ENCODE results near the gene CASR.

The CASR gene

GRCh38 chr3:122269045-122269444 lies 85.6 kb downstream of the CASR start:
- H3K9me3 Mint-ChIP-seq, result no peaks in the 10 kb centered on the region

GRCh38 chr3:122271246-122271898 lies 87.9 kb downstream of the CASR start:
- peak; percentile 96 for ATAC-seq (replicated peaks; ENCODE audit: extremely low read depth, poor library complexity, severe bottlenecking)
- no peak overlapping the region for H3K27ac Mint-ChIP-seq (ENCODE audit: low read depth)
- H3K36me3 Mint-ChIP-seq (ENCODE audit: insufficient read depth), result peaks cover 3% of the 10 kb centered on the region
- peaks cover 14% of the 10 kb centered on the region for H3K27me3 Mint-ChIP-seq
- no peaks in the 10 kb centered on the region for H3K9me3 Mint-ChIP-seq
- no peak overlapping the region for H3K4me3 Mint-ChIP-seq
- H3K4me1 Mint-ChIP-seq, result peaks cover 30% of the 10 kb centered on the region
- DNase-seq (ENCODE audit: low spot score in 2 of 2), result no peak

More at GRCh38 chr3:122269045-122269444, 85.6 kb downstream of the CASR start:
- Mint-ChIP-seq H3K36me3 (ENCODE audit: insufficient read depth) (peaks cover 3% of the 10 kb centered on the region), H3K4me3 (no peak overlapping the region), H3K27ac (ENCODE audit: low read depth) (no peak overlapping the region), H3K4me1 (peaks cover 30% of the 10 kb centered on the region), H3K27me3 (peaks cover 29% of the 10 kb centered on the region)
- no peak for DNase-seq (ENCODE audit: low spot score in 2 of 2)
- no peak for ATAC-seq (replicated peaks; ENCODE audit: extremely low read depth, poor library complexity, severe bottlenecking)

- Mint-ChIP-seq H3K4me1 (peaks cover 30% of the 10 kb centered on the region), H3K27me3 (peaks cover 14% of the 10 kb centered on the region), H3K4me3 (no peak overlapping the region), H3K27ac (ENCODE audit: low read depth) (no peak overlapping the region), H3K9me3 (no peaks in the 10 kb centered on the region), H3K36me3 (ENCODE audit: insufficient read depth) (peaks cover 3% of the 10 kb centered on the region)
- DNase-seq (ENCODE audit: low spot score in 2 of 2) (no peak), ATAC-seq (replicated peaks; ENCODE audit: extremely low read depth, poor library complexity, severe bottlenecking) (no peak)
Measured at GRCh38 chr3:122272879-122273278, 89.4 kb downstream of the CASR start.

DNA sequence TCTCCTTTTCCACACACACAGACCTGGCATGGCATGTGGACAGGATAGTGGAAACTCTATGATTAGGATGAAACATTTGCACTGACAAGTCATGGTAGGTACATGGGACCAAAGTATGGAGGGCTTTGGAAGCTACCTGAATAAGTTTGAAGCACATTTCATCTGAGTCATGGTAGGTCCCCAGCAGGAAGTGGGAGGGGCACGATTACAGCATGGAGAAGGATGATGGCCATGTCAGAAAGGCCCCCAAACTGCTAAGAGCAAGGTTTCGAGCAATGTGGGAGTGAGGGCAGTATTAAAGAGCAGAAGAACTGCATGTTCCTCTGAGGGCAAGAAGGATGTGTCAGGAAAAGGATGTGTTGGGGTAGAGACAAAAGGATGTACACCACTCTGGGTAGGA lies 90.0 kb downstream of the CASR start:
- peaks cover 14% of the 10 kb centered on the region for H3K27me3 Mint-ChIP-seq

DNA sequence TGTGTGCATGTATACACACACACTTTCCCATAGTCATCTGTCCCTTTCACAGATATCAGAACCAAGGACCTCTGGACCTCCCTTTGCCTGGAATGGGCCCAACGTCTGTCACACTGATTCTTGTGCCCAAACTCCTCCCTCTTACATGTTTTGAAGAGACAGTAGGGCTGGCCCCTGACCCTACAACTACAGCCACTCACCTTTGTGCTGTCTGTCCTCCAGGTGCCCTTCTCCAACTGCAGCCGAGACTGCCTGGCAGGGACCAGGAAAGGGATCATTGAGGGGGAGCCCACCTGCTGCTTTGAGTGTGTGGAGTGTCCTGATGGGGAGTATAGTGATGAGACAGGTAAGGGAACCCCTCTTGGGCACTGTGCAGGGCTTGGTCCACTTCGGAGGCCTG lies 98.4 kb downstream of the CASR start:
- no peak for DNase-seq (ENCODE audit: low spot score in 2 of 2)

More for the DNA sequence above, 90.0 kb downstream of the CASR start:
- no peak overlapping the region for H3K4me3 Mint-ChIP-seq
- H3K36me3 Mint-ChIP-seq (ENCODE audit: insufficient read depth), result peaks cover 3% of the 10 kb centered on the region
- no peak overlapping the region for H3K27ac Mint-ChIP-seq (ENCODE audit: low read depth)
- H3K4me1 Mint-ChIP-seq, result peaks cover 30% of the 10 kb centered on the region
- H3K9me3 Mint-ChIP-seq, result no peaks in the 10 kb centered on the region
- ATAC-seq (replicated peaks; ENCODE audit: extremely low read depth, poor library complexity, severe bottlenecking), result no peak
- no peak for DNase-seq (ENCODE audit: low spot score in 2 of 2)

GRCh38 chr3:122283796-122284445 lies 100.5 kb downstream of the CASR start:
- no peak overlapping the region for H3K27ac Mint-ChIP-seq (ENCODE audit: low read depth)
- no peaks in the 10 kb centered on the region for H3K4me1 Mint-ChIP-seq
- no peak overlapping the region for H3K4me3 Mint-ChIP-seq
- H3K9me3 Mint-ChIP-seq, result no peaks in the 10 kb centered on the region
- no peak for ATAC-seq (replicated peaks; ENCODE audit: extremely low read depth, poor library complexity, severe bottlenecking)
- H3K36me3 Mint-ChIP-seq (ENCODE audit: insufficient read depth), result no peaks in the 10 kb centered on the region
- peaks cover 41% of the 10 kb centered on the region for H3K27me3 Mint-ChIP-seq
- DNase-seq (ENCODE audit: low spot score in 2 of 2), result no peak

More for the DNA sequence above, 98.4 kb downstream of the CASR start:
- Mint-ChIP-seq H3K27me3 (peaks cover 25% of the 10 kb centered on the region), H3K36me3 (ENCODE audit: insufficient read depth) (no peaks in the 10 kb centered on the region), H3K4me1 (no peaks in the 10 kb centered on the region), H3K4me3 (no peak overlapping the region), H3K27ac (ENCODE audit: low read depth) (no peak overlapping the region), H3K9me3 (no peaks in the 10 kb centered on the region)
- no peak for ATAC-seq (replicated peaks; ENCODE audit: extremely low read depth, poor library complexity, severe bottlenecking)

- Mint-ChIP-seq H3K27me3 (peaks cover 46% of the 10 kb centered on the region), H3K27ac (ENCODE audit: low read depth) (no peak overlapping the region), H3K36me3 (ENCODE audit: insufficient read depth) (no peaks in the 10 kb centered on the region), H3K4me3 (no peak overlapping the region), H3K9me3 (no peaks in the 10 kb centered on the region), H3K4me1 (no peaks in the 10 kb centered on the region)
- ATAC-seq (replicated peaks; ENCODE audit: extremely low read depth, poor library complexity, severe bottlenecking) (no peak), DNase-seq (ENCODE audit: low spot score in 2 of 2) (no peak)
Measured at GRCh38 chr3:122284486-122284885, 101.0 kb downstream of the CASR start.

- Mint-ChIP-seq H3K27me3 (peaks cover 5% of the 10 kb centered on the region), H3K4me3 (no peak overlapping the region), H3K9me3 (no peaks in the 10 kb centered on the region), H3K36me3 (ENCODE audit: insufficient read depth) (no peaks in the 10 kb centered on the region), H3K4me1 (no peaks in the 10 kb centered on the region), H3K27ac (ENCODE audit: low read depth) (no peak overlapping the region)
- no peak for ATAC-seq (replicated peaks; ENCODE audit: extremely low read depth, poor library complexity, severe bottlenecking)
- DNase-seq (ENCODE audit: low spot score in 2 of 2), result no peak
Measured at GRCh38 chr3:122294359-122294758, 110.9 kb downstream of the CASR start.

DNA sequence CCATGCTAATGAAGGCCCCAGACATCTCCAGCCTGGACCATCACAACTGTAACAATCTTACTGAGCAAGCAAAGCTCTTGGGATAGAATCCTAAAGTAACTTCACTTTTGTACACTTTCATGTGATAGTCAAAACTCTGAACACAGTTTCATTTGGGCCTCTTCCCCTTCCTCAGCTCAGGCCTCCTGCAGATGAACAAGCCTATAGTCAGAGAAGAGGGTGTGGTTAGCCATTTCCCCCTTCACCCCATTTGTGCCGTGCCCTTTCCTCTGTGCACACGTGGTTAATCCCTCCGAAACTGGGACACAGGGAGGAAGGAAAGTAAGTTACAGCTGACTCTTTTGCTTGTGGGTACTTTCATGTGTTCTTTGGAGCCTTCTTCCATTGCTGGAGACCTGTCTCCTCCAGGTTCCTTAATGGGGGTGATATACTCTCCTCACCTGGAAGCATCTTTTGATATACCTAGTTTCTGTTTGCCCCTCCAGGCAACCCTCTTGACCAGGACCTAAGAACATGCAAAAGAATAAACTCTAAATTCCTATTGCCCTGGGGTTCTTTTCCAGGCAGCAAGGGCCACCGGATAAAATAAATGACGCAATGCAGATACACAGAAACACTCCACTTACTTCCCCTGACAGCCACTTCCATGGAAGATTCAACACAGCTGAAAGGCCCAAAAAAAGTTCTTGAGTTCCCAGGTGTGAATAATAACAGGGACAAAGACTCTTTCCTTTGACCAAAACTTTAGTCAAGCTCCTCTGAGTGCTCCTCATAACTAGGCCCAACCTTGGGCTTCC lies 112.0 kb downstream of the CASR start:
- Mint-ChIP-seq H3K9me3 (no peaks in the 10 kb centered on the region), H3K4me1 (no peaks in the 10 kb centered on the region), H3K27ac (ENCODE audit: low read depth) (no peak overlapping the region), H3K4me3 (no peak overlapping the region), H3K27me3 (no peaks in the 10 kb centered on the region), H3K36me3 (ENCODE audit: insufficient read depth) (no peaks in the 10 kb centered on the region)
- ATAC-seq (replicated peaks; ENCODE audit: extremely low read depth, poor library complexity, severe bottlenecking), result no peak
- no peak for DNase-seq (ENCODE audit: low spot score in 2 of 2)

DNA sequence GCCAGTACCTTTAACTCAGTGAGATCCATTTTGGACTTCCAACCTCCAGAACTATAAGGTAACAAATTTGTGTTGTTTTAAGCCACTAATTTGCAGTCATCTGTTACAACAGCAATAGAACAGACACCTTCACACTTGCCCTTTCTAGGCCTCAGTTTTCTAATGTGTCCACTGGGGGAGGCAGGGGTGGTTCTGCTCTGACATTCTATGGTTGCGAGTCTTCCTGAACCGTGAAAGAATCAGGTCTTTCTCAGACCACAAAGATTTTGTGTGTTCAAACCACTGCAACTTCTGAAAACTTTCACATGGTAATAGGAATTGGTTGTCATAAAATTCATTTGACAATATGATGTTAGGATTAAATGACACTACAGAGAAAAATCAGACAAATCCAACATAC lies 114.8 kb downstream of the CASR start:
- Mint-ChIP-seq H3K27me3 (no peaks in the 10 kb centered on the region), H3K36me3 (ENCODE audit: insufficient read depth) (no peaks in the 10 kb centered on the region), H3K27ac (ENCODE audit: low read depth) (no peak overlapping the region), H3K4me1 (no peaks in the 10 kb centered on the region), H3K9me3 (no peaks in the 10 kb centered on the region), H3K4me3 (no peak overlapping the region)
- ATAC-seq (replicated peaks; ENCODE audit: extremely low read depth, poor library complexity, severe bottlenecking) (no peak), DNase-seq (ENCODE audit: low spot score in 2 of 2) (no peak)

DNA sequence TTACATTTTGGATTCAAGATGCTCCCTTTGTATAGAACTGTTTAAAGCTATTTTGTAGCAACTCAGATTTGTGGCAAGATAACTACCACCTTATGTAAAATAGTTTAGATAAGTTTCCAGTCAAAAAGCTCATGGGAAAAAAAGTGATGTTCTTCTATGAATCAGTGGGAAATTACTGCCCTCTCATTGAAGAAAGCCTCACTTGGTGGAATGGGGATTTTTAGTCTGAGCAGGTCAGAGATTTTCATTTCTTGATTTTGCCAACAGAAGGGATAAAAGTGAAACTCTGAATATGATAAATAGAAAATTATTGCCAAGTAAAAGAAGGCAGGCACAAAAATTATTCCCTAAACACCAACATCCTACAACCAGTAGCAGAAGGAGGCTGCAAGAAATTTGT lies 115.7 kb downstream of the CASR start:
- no peaks in the 10 kb centered on the region for H3K36me3 Mint-ChIP-seq (ENCODE audit: insufficient read depth)
- no peaks in the 10 kb centered on the region for H3K27me3 Mint-ChIP-seq
- no peaks in the 10 kb centered on the region for H3K4me1 Mint-ChIP-seq
- no peak overlapping the region for H3K27ac Mint-ChIP-seq (ENCODE audit: low read depth)
- ATAC-seq (replicated peaks; ENCODE audit: extremely low read depth, poor library complexity, severe bottlenecking), result no peak
- H3K4me3 Mint-ChIP-seq, result no peak overlapping the region
- no peak for DNase-seq (ENCODE audit: low spot score in 2 of 2)
- H3K9me3 Mint-ChIP-seq, result no peaks in the 10 kb centered on the region

DNA sequence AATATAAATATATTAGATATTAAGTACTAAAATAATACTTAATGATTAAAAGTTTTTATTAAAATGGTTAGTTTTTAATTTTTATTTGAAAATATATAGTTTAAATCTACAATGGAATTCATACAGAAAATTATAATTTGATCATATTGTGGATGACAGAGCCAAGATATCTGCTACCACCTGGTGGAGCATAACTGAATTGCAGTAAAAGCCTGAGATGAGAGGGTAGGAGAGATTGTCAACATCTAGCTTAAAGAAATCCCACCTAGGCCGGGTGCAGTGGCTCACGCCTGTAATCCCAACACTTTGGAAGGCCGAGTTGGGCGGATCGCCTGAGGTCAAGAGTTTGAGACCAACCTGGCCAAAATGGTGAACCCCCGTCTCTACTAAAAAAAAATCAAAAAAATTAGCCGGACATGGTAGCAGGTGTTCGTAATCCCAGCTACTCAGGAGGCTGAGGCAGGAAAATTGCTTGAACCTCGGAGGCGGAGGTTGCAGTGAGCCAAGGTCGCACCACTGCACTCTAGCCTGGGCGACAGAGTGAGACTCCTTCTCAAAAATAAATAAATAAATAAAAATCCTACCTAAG lies 116.5 kb downstream of the CASR start:
- Mint-ChIP-seq H3K27ac (ENCODE audit: low read depth) (no peak overlapping the region), H3K4me1 (no peaks in the 10 kb centered on the region), H3K4me3 (no peak overlapping the region), H3K27me3 (no peaks in the 10 kb centered on the region), H3K9me3 (no peaks in the 10 kb centered on the region), H3K36me3 (ENCODE audit: insufficient read depth) (no peaks in the 10 kb centered on the region)
- DNase-seq (ENCODE audit: low spot score in 2 of 2), result peak in 1 of 2 donors; percentile 35
- ATAC-seq (replicated peaks; ENCODE audit: extremely low read depth, poor library complexity, severe bottlenecking), result no peak

Data from central memory CD8-positive, alpha-beta T cell (primary cell).